HG02759 (cell line): ENCODE measurements around the gene FAM111B.
A peak's percentile ranks its signal among the peaks of the same experiment; 100 is the strongest.
"Not testable (repeated sequence)": the region's sequence is repeated elsewhere in the genome, so short reads cannot be mapped to it uniquely, and the experiment has no call there.

ENCODE experiments used
- ATAC-seq: cut with Tn5 transposase; IDR thresholded peaks from one replicate; pipeline ENCODE4 v1.9.1; 2021; ENCODE audit warnings: mild to moderate bottlenecking, moderate library complexity; ENCODE audit not compliant: unreplicated experiment

FAM111B gene

GRCh38 chr11:59106363-59107336 is at the start of gene FAM111B:
Gene FAM111B, plus strand, starts transcription at chr11:59107237. Its CDS starts 2,389 bp downstream, at chr11:59109626.
- peak; percentile 72 for ATAC-seq

- peak; percentile 91 for ATAC-seq
These were observed 48.7 kb upstream of the FAM111B start for GRCh38 chr11:59058120-59059033.

- not testable (repeated sequence) for ATAC-seq
These were observed 46.9 kb upstream of the FAM111B start for GRCh38 chr11:59060096-59060495.

- no peak for ATAC-seq
These were observed 44.2 kb upstream of the FAM111B start for GRCh38 chr11:59062602-59063529.

- ATAC-seq: not testable (repeated sequence)
These were observed 42.9 kb upstream of the FAM111B start for GRCh38 chr11:59063996-59064727.

GRCh38 chr11:59069087-59069486 is 38.0 kb upstream of the FAM111B start:
- ATAC-seq: no peak

- ATAC-seq: peak; percentile 88
These were observed 30.0 kb upstream of the FAM111B start for GRCh38 chr11:59076876-59077571.

GRCh38 chr11:59078435-59078834 is 28.6 kb upstream of the FAM111B start:
- ATAC-seq: no peak

- ATAC-seq: no peak
These were observed 28.0 kb upstream of the FAM111B start for GRCh38 chr11:59079086-59079485.

GRCh38 chr11:59080421-59080820 is 26.6 kb upstream of the FAM111B start:
- ATAC-seq: not testable (repeated sequence)

GRCh38 chr11:59081430-59082020 is 25.5 kb upstream of the FAM111B start:
- not testable (repeated sequence) for ATAC-seq

- not testable (repeated sequence) for ATAC-seq
These were observed 21.0 kb upstream of the FAM111B start, which contains the start of gene GLYATL1B for GRCh38 chr11:59086007-59086406. Gene GLYATL1B, plus strand, starts transcription at chr11:59086307. Its CDS starts 0 bp downstream, at chr11:59086307.

GRCh38 chr11:59088162-59088561 is 18.9 kb upstream of the FAM111B start:
- no peak for ATAC-seq

- not testable (repeated sequence) for ATAC-seq
These were observed 13.5 kb upstream of the FAM111B start for GRCh38 chr11:59093576-59093975.

GRCh38 chr11:59095225-59095624 is 11.8 kb upstream of the FAM111B start:
- ATAC-seq: peak; percentile 72

- ATAC-seq: not testable (repeated sequence)
These were observed 11.0 kb upstream of the FAM111B start for GRCh38 chr11:59095972-59096575.

GRCh38 chr11:59097113-59097708 is 9.8 kb upstream of the FAM111B start:
- no peak for ATAC-seq

GRCh38 chr11:59097938-59098337 is 9.1 kb upstream of the FAM111B start:
- not testable (repeated sequence) for ATAC-seq
